Limb (tissue), 2 donors: ENCODE measurements around the gene STX2.
"Not testable (repeated sequence)": the region's sequence is repeated elsewhere in the genome, so short reads cannot be mapped to it uniquely, and the experiment has no call there.

Experiments used
- DNase-seq, 2 donors: peaks; one replicate each; pipeline ENCODE4 v3.0.0-alpha.2; 2016; ENCODE audit errors: extremely low spot score in 2 of 2

Gene STX2

GRCh38 chr12:130766470-130766869 is 72.6 kb downstream of the STX2 start:
- DNase-seq: no peak

GRCh38 chr12:130765186-130765659 is 73.8 kb downstream of the STX2 start:
- no peak for DNase-seq

DNA sequence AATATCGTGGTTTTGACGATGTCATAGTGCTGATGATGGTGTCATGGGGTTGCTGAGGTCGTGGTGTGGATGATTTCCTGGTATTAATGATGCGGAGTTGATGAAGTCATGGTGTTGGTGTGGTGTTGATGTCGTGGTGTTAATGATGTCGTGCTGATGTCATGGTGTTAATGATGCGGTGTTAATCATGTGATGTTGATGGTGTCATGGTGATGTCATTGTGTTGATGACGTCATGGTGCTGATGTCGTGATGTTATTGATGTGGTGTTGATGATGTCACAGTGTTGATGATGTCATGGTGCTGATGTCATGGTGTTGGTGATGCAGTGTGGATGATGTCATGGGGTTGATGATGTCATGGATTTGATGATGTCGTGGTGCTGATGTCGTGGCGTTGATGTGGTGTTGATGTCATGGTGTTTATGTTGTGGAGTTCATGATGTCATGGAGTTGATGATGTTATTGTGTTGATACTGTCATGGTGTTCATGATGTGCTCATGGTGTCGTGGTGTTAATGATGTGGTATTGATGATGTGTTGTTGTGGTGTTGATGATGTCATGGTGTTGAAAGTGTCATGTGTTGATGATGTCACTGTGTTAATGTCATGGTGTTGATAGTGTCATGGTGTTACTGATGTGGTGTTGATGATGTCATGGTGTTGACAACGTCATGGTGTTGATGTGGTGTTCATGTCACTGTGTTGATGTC is 74.4 kb downstream of the STX2 start:
- DNase-seq: no peak

DNA sequence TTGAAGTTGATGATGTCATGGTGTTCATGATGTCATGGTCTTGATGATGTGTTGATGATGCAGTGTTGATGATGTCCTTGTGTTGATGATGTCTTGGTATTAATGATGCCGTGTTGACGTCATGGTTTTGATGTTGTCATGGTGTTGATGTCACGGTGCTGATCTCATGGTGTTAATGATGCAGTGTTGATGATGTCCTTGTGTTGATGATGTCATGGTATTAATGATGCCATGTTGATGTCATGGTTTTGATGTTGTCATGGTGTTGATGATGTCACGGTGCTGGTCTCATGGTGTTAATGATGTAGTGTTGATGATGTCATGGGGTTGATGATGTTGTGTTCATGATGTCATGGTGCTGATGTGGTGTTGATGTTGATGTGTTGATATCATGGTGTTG is 75.0 kb downstream of the STX2 start:
- DNase-seq: no peak

- DNase-seq: no peak
Measured at GRCh38 chr12:130762319-130762675, 76.8 kb downstream of the STX2 start.

DNA sequence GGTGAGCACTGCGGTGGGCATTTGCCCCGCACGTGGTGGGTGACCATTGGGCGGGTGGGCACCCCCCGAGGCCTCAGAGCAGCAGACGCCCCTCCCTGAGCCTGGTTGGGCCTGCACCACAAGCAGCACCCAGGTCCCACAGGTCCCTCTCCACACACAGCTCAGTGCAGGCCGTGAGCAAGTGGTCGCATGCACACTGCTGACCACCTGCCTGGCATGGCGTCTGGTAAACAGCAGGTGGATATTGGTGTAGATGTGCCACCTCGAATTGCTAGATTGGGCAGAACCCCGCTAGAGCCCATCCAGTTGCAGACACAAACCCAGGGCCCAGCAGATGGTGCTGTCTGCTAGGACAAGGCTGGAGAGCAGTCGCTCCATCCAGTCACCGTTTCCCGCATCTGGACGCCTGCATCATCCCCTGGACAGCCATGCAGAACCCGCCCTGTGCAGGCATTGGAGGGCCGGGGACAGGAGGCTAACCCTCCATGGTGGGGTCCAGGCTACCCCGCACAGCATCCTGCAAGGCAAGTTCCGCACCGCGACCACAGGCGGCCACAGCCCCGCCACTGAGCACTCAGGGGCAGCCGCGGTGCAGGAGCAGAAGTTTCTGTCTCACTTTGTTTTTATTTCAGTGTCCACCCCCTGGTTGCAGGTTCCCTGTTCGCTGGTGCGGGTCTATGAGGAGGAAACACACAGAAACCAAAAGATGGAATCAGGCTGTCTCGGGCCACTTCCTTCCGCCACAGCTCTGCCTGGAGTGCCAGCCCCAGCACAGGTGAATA is 77.3 kb downstream of the STX2 start:
- peak; percentile 25 to 79 for DNase-seq

- DNase-seq: no peak
Measured at GRCh38 chr12:130754234-130754901, 84.7 kb downstream of the STX2 start.

DNA sequence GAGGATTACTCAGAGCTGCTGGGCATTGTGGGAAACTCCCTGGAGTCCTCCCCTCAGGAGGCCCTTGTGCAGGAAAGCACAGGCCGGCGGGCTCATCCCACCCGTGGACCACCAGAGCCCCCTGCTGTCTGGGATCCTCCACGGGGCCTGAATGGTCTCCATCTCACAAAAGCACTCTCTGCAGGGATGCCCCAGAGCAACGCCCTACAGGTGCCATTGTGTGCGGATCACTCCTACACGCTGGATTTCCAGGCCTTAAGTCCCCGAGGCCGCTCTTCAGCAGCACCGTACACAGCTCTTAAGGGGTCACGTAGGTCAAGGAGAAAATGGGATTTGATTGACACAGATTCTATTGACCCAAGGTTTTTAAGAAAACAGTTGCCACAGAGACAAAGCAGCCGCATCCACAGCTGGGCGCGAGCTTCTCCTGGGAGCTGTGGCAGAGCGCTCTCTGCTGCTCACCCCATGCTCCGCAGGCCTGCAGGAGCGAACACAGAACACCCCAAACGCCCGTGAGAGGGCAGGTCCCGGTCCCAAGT is 86.3 kb downstream of the STX2 start:
- no peak for DNase-seq

- not testable (repeated sequence) for DNase-seq
Measured at GRCh38 chr12:130752037-130752436, 87.0 kb downstream of the STX2 start.

DNA sequence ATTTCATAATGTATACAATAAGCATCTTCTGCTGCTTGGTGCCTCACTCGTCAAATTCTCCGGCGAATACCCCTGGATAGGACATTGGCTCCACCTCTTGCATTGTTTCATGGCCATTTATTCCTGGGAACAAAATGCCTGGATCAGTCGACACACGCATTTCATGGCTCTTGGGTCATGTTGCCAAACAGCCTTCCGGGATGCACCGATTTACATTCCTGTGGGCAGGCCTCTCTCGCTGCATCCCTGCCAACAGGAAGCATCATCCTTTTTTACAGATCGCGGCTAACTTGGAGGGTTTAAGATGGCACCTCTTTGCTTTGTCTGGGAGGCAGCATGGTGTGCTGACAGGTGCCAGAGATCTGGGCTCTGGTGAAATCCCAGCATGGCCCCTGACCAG is 90.3 kb downstream of the STX2 start:
- no peak for DNase-seq

DNA sequence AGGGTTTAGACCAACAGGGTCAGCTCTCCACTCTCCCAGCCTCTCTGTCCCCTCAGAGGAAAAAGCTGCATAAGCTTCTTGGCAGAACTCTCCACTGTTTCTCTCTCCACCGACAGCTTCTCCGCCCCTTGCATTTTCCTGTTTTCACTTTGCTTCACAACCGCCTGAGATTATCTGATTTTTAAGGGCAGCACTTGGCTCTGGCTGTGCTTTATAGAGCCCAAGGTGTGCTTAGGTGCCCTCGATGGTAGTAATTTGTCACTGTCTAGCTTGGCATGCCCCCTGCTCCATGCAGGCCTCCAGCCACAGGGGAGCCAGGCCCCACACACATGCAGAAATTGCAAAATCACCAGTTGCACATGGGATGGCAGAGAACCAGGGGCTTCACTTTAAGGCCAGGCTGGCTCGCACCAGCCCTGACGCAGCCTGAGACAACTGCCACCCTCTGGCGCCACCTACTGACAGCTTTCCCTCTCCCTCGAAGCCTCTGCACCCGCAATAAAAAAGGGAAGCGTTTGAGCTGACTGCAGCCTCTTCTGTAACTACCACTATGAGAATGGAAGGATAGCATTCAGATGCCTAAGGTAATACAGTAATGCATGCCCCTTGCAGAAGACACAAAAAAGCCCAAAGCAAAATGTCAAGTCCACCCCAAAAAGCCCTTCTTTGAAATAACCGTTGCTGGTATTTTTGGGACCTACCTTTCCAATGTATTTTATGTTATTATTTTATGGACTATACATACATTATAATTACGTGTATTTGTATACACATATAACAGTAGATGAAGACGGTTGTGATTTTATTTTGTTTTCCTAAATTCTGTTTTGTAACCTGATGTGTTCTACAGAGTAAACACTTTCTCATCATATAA is 90.9 kb downstream of the STX2 start:
- DNase-seq: peak; percentile 85 to 92

DNA sequence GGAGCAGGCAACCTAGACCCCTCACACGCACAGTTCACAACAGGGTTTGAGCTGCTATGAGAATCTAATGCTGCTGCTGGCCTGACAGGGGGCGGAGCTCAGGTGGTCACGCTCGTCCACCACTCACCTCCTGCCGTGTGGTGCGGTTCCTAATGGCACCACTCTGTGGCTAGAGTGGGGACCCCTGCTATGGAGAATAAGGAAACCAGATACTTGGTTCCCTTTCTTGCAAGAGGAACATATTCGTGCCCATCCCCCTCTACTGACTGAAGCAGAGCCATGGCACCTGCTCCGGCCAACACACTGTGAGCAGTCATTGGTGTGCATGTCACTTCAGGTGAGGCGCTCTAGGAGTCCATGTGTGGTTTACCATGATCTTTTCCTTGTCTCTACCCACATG is 92.5 kb downstream of the STX2 start:
- DNase-seq: no peak

- DNase-seq: no peak
Measured at GRCh38 chr12:130745921-130746320, 93.1 kb downstream of the STX2 start.

- no peak for DNase-seq
Measured at GRCh38 chr12:130744274-130744673, 94.8 kb downstream of the STX2 start.

DNA sequence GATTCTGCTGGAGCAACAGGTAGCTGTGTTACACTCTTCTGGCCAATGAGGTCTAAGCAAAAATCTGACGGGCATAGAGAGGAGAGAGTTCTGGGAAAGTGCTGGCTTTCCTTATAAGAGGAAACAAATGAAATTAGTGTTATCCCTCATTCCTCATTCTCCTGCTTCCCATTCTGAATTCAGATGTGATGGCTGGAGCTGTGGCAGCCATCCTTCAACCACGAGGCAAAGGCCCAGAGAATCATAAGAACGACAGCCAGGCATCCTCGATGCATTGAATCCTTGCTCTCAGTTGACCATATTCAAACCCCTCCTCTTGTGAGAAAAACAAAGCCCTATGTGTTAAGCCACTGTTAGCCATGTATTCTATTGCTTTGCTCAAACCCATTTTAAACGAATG is 95.4 kb downstream of the STX2 start:
- DNase-seq: no peak

DNA sequence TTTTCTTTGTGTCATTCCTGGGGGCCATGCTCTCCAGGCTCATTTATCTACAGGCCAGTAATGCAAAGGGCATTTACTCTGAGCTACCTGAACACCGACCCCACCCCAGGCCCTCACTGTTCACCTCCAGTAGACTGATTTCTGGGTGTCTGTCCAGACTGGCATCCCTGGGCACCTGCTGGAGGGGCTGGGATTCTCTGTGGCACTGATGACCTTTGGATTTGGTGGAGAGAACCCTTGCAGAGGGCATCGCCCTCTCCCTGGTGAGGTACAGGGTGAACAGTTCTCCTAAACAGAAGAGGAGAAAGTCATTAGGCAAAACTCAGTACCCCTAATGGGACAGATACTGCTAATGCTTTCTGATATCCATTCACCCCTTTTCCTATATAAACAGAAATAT is 95.9 kb downstream of the STX2 start:
- no peak for DNase-seq

DNA sequence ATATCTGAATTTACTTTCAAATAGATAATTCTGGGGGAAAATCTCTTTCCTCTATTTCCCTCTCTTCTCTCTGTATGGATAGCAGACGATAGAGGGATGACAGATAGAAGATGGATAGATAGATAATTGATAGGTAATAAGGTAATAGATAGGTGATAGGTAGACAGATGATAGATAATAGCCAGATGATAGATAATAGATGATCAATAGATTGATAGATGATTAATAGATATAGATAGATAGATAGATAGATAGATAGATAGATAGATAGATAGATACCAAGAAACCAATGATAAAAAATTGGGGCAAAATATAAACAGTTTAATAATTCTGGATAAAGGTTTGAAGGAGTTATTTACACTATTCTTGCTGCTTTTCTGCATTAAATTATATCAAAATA is 96.3 kb downstream of the STX2 start:
- no peak for DNase-seq

DNA sequence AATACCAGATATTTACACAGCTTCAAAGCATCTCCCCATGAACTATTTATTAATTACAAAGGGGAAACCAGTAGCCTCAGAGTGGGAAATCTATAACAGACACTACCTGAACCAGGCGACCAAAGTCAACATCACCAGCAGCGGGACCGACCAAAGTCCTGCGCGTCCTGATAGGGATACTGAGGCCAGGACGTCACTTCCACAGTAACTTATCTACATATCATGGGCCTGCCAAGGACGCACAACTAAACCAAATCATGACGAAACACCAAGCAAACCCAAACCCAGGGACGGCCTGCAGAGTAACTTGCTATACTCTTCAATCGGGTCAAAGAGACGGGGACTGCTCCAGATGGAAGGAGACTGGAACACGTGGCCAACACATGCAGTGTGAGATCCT is 96.9 kb downstream of the STX2 start:
- DNase-seq: no peak
